GM18861 (cell line): ENCODE data around the gene FBXO17.
A peak's percentile ranks its signal among the peaks of the same experiment; 100 is the strongest.
"Not testable (repeated sequence)": the region's sequence is repeated elsewhere in the genome, so short reads cannot be mapped to it uniquely, and the experiment has no call there.

ENCODE experiments used
- ATAC-seq: cut with Tn5 transposase; IDR thresholded peaks from one replicate; pipeline ENCODE4 v1.9.1; 2021; ENCODE audit not compliant: unreplicated experiment

FBXO17 gene

DNA sequence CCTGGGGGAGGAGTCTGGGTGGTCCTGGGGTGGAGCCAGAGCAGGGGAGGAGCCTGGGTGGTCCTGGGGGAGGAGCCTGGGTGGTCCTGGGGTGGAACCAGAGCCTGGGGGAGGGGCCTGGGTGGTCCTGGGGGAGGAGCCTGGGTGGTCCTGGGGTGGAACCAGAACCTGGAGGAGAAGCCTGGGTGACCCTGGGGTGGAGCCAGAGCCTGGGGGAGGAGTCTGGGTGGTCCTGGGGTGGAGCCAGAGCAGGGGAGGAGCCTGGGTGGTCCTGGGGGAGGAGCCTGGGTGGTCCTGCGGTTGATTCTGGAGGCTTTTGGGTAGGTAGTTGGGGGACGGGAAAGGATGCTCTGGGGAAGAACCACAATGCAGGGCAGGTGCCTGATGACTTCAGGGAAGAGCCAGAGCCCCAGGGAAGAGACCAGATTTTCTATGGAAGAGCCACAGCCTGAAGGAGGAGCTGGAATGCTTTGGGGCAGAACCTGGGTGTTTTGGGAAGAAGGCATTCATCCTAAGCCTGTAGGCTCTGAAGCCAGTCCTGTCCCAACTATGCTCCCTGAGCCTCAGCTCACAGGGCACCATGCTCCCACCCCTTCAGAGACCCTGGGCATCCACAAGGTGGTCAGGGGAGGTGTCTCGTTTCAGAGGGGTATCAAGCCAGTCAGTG is 29.8 kb downstream of the FBXO17 start:
- ATAC-seq = no peak

DNA sequence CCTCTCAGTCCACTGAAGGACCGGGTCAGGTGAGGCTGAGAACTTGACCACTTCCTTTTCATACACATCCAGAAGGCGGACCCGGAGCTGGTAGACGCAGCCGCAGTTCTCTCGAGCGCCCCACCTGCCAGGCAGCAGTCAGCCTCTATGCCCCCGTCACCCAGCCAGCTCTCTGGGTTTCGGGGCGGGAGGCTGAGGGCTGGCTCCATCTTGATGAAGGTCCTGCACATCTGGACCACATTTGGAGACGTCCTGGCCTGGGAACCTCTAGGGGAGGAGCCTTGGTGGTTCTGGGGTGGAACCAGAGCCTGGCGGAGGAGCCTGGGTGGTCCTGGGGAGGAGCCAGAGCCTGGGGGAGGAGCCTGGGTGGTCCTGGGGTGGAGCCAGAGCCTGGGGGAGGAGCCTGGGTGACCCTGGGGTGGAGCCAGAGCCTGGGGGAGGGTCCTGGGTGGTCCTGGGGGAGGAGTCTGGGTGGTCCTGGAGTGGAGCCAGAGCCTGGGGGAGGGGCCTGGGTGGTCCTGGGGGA is 30.5 kb downstream of the FBXO17 start:
- ATAC-seq = no peak

DNA sequence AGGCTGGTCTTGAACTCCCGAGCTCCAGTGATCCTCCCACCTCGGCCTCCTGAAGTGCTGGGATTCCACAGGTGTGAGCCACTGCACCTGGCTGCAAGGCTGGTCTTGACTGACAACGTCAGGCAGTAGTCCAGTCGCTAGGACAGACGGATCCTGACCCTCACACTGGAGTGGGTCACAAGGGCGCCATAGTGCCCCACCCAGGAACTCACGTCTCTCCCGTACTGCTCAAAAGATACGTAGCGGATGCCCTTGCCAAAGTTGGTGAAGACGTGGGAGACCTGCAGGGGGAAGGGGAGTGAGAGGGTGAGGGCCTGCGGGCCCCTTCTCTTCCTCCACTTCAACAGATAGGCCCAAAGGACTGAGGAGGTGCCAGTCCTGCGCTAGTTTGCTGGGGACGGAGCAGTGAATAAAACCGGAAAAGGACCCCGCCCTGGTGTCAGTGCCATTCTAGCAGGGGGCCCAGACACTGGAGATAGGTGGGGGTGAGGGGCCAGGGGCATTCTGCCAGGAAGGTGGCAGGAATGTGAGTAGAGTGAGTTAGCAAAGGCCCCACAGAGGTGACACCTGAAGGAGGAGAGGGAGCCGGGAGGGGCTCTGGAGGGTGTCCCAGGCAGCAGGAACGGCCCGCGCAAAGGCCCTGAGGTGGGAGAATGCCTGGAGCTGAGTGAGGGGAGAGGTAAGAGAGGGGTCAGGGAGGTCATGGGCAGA is 32.9 kb downstream of the FBXO17 start:
- ATAC-seq = no peak

DNA sequence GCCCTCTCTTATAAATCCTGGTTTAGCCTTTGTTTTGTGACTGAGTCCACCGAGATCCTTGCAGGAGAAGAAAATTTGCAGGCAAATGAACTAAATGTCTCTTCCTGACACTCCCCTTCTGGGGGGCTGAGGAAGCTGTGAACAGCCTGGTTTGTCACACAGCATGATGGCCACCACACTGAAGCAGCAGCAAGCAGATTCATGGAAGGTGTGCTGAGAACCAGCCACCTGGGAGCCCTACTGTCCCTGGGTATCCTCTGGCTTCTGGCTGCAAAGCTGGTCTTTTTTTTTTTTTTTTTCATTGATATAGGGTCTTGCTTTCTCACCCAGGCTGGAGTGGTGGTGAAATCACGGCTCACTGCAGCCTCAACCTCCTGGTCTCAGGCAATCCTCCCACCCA is 33.6 kb downstream of the FBXO17 start:
- no peak for ATAC-seq

DNA sequence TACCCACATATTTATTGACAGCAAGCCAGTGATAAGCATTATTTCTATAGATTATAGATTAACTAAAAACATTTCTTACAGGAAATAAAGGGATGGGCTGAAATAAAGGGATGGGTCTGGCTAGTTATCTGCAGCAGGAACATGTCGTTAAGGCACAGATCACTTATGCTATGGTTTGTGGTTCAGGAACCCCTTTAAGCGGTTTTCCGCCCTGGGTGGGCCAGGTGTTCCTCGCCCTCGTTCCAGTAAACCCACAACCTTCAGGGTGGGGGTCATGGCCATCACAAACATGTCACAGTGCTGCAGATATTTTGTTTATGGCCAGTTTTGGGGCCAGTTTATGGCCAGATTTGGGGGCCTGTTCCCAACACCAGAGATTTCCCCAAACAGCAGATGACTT is 34.1 kb downstream of the FBXO17 start:
- ATAC-seq = not testable (repeated sequence)

DNA sequence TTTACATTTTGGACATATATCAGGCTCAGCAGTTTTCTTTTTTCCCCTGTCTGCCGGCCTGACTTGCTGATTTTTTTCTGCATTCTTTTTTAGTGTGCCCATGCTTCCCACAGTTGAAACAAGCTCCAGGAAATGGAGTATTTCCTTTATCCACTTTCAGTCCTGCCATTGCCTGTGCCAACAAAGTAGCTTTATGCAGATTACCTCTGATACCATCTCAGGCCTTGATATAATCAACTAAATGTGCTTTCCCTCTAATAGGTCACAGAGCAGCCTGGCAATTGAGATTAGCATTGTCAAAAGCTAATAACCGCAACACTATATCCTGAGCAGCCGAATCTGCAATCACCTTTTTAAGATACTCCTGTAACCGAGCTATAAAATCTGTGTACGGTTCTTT is 35.6 kb downstream of the FBXO17 start:
- no peak for ATAC-seq

DNA sequence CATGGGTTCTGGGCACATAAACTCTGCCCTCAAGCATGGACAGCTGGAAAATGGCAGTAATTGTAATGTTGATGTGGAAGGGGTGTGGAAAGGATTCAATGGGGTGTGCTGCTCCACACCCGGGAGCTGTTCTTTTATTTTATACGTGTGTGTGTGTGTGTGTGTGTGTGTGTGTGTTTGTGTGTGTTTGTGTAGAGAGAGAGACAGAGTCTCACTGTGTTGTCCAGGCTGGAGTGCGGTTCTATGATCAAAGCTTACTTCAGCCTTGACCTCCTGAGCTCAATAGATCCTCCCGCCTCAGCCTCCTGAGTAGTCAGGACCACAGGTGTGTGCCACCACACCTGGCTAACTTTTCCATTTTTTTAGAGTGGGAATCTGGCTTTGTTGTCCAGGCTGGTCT is 42.0 kb downstream of the FBXO17 start:
- no peak for ATAC-seq

DNA sequence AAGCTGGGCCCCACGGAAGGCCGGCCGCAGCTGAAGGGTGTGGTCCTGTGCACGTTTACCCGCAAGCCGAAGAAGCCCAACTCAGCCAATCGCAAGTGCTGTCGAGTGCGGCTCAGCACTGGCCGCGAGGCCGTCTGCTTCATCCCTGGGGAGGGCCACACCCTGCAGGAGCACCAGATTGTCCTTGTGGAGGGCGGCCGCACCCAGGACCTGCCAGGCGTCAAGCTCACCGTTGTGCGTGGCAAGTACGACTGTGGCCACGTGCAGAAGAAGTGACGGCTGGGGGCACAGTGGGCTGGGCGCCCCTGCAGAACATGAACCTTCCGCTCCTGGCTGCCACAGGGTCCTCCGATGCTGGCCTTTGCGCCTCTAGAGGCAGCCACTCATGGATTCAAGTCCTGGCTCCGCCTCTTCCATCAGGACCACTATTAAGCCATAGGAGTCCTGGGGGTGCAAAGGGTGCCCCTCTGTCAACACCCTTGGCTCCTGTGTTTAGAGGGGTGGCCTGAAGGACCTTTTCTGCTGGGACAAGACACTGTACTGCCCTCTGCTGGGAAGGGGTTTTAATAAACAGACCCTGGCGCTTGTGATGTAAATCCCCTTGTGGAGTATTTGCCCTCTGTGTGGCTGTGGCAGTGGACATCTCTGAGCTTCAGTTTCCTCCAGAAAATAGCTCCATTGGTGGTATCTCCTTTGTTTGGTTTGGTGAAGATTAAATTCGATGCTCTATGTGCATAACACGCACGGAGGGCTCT is 42.9 kb downstream of the FBXO17 start:
- no peak for ATAC-seq

DNA sequence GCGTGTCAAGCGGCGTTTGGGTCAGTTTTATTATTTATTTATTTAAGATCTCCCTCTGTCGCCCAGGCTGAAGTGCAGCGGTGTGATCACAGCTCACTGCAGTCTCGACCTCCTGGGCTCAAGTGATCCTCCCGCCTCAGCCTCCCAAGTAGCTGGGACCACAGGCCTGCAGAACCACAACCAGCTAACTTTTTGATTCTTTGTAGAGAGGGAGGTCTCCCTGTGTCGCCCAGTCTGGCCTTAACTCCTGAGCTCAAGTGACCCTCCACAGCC is 44.1 kb downstream of the FBXO17 start:
- ATAC-seq = no peak

DNA sequence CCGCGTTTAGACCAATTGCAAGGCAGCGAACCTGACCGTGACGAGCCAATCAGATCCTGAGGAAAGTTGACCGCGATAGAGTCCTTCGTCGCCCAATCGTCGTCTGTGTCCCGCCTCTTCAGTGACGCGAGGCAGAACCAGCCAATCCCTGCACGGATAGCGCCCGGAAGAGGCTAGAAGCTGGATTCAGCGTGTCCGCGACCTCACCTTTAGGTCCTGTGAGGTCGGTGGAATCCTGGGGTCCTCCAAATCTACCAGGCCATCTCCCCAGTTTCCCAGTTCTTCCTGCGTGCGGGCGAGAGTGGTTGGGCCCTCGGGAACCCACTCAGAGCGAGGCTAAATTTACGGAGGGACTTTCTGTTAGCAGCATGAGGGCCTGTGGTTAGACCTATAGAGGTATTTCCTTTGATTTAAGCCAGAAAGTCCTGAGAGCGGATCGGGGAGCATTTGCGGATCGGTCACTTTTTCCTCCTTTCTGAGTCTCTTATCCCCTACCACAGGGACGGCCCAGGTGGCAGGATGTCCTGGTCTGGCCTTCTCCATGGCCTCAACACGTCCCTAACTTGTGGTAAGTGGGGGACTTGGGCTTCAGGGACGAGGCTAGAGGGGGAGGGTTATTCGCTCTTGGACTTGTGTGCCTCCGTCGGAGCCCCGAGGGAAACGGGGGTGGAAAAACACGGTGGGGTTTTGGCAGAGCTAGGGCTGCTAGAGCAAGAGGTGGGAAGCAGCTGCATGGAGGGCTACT is 44.6 kb downstream of the FBXO17 start, which contains the start of gene MRPS12:
MRPS12 (plus strand) TSS at position 169 of the 745 bp plus-strand sequence; CDS start at position 520, 351 bp downstream.
- peak; percentile 86 for ATAC-seq

DNA sequence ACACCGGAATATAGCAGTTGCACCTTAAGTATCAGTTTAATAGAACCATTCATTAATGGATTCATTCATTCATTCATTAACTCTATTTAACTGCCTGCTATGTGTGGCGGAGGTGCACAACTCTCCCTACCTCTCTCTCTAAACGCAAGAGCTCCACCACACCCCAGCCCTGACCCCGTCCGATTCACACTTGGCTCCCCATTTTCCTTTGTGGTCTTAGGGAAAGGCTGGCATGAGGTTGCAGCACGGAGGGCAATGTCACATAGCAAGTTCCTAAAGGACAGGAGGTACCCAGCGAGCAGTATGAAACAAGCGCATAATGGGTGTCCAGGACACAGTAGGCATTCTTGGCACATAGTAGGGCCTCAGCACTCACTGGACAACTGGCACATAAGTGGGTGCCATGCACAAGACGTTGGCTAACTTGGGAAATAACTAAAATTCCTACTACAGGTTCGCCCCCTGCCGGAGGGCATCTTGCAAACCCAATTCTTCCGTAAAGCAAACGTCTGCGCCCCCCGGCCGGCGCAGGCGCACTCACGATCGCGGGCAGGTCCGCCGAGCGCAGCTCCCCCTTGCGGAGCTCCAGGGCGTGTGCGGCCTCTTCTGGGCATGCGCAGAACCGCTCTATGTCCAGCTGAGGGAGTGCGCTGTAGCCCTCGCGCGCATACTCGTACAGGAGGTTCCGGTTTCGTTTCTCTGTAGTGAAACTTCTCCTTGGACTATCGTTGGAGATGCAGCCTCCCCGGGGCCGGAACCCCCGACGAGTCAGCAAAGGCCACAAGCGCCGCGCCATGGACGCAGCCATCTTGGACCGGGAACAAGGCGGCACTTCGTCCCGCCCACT is 45.4 kb downstream of the FBXO17 start, which contains the start of gene SARS2:
SARS2 (minus strand) TSS at position 835 of the 847 bp plus-strand sequence; CDS start at position 808, 27 bp downstream.
- ATAC-seq = peak; percentile 53

DNA sequence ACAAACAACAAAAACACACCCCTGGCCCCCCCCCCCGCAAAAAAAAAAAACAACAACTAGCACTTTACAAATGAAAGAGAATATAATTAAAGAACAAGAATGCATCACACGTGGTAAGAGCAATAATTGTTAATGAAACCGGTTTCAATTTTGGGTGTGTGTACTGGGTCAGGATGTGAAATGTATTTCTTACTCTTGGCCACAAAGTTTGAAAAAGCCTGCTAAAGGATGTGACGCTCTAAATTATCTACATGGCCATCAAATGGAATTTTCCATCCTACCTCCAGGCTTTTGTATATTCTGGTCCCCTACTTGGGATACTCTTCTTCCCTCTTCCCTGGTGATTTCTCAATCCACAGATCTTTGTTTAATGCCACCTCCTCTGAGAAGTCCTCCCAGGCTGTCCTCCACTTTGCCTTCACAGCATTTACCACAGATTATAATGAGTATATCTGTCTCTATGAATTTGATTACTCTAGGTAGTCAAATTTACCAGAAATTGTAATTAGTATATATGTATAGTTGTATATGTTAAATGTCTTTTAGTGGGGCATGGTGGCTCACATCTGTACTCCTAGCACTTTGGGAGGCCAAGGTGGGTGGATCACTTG is 47.0 kb downstream of the FBXO17 start:
- ATAC-seq = no peak

DNA sequence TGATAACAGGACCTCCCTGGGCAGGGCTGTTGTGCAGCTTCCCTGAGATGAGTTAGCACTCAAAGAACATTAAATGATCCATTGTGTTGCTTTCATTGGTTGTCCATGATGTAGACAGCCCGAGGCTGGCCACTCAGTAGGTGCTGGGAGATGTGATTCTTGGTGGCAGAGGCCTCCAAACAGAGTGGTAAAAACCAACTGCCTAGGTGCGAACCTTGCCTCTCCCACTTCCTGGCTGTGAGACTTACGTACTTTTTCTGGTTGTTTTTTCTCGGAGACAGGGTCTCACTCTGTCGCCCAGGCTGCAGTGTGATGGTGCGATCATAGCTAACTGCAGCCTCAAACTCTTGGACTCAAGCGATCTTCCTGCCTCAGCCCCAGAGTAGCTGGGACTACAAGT is 51.2 kb downstream of the FBXO17 start:
- ATAC-seq = no peak

DNA sequence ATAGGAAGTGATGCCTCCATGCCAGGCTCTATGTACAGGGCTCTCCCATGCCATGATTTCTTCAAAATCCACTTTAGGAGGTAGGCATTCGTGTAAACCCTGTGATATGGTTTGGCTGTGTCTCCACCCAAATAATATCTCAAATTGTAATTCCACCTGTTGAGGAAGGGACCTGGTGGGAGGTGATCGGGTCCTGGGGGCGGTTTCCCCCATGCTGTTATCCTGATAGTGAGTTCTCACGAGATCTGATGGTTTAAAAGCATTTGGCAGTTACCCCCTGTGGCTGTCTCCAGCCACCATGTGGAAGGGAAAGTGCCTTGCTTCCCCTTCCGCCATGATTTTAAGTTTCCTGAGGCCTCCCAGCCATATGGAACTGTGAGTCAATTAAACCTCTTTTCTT is 53.1 kb downstream of the FBXO17 start:
- ATAC-seq = no peak

DNA sequence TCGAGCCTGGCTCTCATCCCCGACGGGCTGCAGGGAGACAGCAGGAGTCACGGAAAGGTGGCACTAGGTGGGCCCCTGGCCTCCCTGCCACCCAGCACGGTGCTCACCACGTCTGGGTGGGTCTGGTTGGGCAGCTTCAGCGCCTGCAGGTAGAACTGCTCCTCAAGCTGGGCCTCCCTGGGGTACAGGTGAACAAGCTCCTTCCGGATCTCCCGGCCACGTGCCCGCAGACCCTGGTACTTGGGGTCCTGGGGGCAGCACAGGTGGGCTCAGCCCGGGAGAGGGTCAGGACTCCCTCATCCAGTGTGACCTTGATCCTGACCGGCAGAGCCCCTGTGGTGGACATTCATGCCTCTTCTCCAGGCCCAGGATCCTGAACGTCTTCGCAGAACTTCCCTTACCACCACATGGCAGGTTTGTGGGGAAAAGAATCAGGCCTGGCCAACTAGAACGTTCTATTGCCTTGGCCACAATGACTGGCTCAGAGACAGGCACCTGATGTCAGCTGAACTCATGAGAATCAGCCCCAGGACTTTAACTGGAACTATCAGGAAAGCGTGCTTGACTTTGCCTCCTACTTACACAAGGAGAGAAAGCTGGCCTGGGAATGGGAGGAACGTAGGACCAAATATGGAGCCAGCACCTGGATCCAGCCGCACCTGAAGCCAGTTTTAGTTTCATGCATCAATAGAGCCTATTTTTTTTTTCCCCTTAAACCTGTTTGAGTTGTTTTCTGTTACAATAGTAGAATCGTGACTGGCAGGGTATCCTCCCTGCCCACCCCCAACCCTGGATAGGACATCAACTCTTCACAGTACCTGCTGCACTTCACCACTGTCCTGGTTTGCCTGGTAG is 53.9 kb downstream of the FBXO17 start:
- no peak for ATAC-seq

DNA sequence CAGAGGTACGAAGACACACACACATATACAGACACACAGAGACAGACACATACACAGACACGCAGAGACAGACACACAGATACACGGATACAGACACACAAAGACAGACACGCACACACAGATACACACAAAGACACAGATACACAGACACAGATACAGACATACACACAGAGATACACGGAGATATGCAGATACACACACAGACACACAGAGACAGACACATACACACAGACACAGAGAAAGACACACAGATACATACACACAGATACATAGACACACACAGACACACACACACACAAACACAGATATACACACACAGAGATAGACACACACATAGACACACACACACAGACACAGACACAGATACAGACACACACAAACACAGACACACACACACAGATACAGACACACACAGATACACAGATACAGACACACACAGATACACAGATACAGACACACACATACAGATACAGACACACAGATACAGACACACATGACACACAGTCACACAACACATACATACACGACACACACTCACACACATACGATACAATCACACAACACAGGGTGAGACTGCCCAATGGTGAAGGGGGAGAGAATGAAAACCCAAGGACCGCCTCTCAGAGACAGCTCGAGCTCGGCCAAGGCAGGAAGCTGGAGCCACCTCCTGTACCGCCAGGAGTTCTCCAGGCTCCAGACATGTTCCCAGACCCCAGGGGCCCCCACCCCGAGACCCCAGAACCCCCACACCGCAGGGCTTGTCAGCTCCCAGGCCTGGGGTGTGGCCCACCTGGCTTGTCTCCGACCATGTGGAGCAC is 54.7 kb downstream of the FBXO17 start:
- no peak for ATAC-seq

DNA sequence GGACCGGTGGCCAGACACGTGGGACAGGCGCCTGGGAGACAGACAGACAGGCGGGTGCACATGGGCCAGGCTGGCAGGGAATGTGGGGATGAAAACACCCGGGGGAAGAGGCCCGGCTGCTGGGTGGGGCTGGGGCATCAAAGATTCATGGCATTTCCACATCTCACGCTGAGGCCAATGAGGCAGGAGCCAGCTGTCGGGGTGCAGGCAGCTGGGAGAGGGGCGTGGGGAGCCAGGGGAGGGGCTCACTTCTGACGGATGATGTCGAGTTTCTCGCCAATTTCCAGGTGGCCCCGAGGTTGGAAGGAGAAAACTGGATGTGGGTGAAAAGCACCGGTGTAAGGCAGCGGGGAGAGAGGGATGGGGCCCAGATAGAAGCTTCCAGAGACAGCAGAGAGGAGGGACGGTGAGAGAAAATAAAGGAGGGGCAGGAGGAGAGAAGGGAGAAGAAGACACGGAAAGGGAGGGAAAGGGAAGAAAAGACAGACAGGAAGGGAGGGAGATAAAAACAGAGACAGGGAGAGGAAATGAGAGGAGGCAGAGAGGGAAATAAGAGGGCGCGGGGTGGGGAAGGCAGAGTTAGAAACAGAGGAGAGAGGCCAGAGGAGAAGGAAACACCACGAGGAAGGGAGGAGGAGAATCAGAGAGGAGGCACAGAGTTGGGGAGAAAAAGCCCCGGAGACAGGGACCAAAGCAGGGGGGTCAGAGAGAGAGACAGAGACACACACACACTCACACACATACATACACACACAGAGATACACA is 55.5 kb downstream of the FBXO17 start:
- ATAC-seq = no peak
